Left colon (tissue), 2 donors: Measurements from ENCODE around the gene CNTF. TPM values are rescaled to one million over a fixed set of nuclear protein-coding genes. Genes with fewer than 3 reads are reported as not detected.

Experiments
- ATAC-seq: fragments of 200-7000 bp; cut with Tn5 transposase; one replicate; pipeline ENCODE4 v1.9.1; 2020; ENCODE audit warnings: mild to moderate bottlenecking, moderate library complexity
- DNase-seq, 2 donors: peaks; one replicate each; pipeline ENCODE4 v3.0.0-alpha.2; 2020
- intact Hi-C, 2 donors: fragments of 100-400 bp; cut with DNase I in 1 of 2; cut with micrococcal nuclease in 1 of 2; formaldehyde crosslinking; loops; one replicate each; pipeline versions ENCODE4 v1.11.2 to v1.14.0; 2022; cut with DNase I, micrococcal nuclease
- total RNA-seq, 2 donors: library from RNA; stranded (reverse); fragmentation: NEBNext Ultra II Directional; extraction: Animal tissue kit (Norgen Biotek cat#: 25700); gene quantifications; one replicate each; pipeline ENCODE4 v1.2.1, GENCODE V29; 2021
- donor health status: DM: no; HTN: no; CAD: no.
- donor health status: DM: yes; HTN: yes; CAD: no.

CNTF gene
- total RNA-seq, 2 donors from 2014 or later = 1.7 to 2.6 TPM

GRCh38 chr11:58674609-58675008 lies 52.1 kb downstream of the CNTF start:
- no peak for ATAC-seq
- intact Hi-C loops = no loop called here
- no peak for DNase-seq

Other genes with a start within 250 kb of the CNTF start
- not detected for gene OR5B3, start 215.8 kb upstream of the CNTF start, total RNA-seq
- not detected for gene OR5B2, start 194.5 kb upstream of the CNTF start, total RNA-seq
- not detected for gene OR5B12, start 180.4 kb upstream of the CNTF start, total RNA-seq
- not detected for gene OR5B21, start 114.6 kb upstream of the CNTF start, total RNA-seq
- 10 to 100 TPM in 1 of 2 donors, 1 to 10 TPM in 1; 9.3 to 13.3 TPM for gene LPXN, start 46.8 kb upstream of the CNTF start, total RNA-seq
- gene ZFP91, start 43.6 kb upstream of the CNTF start, total RNA-seq = 10 to 100 TPM; 73.9 to 77.7 TPM
- under 1 TPM in 1 of 2 donors, not detected in 1; 0.14 TPM for gene GLYAT, start 109.3 kb downstream of the CNTF start, total RNA-seq
- not detected for gene GLYATL2, start 222.0 kb downstream of the CNTF start, total RNA-seq